HCT116 (cell line): ENCODE data around the gene CTNND1. TPM values are rescaled to one million over a fixed set of nuclear protein-coding genes. Genes with fewer than 3 reads are reported as not detected.

Experiments
- ATAC-seq: fragments of 200-7000 bp; cut with Tn5 transposase; 2 replicates; pipeline ENCODE4 v1.9.1; 2020; ENCODE audit warnings: mild to moderate bottlenecking, moderate library complexity
- BruUV-seq: library from RNA; stranded (reverse); fragments of 400-500 nt; replicated peaks from 2 replicates; lab custom pipeline; 2021; lab: Mats Ljungman, UMichigan
- CTCF ChIA-PET: fragments of 300-600 bp; sonication (Branson Sonifier 250); formaldehyde crosslinking; loops from one replicate; lab custom pipeline; 2021; ENCODE audit warnings: antibody characterized with exemption; lab: Charles Lee
- POLR2A ChIA-PET: fragments of 300-600, 350-600 bp; sonication (Branson Sonifier 250); formaldehyde crosslinking; loops from one replicate; lab custom pipeline; 2021; ENCODE audit warnings: antibody characterized with exemption; lab: Charles Lee
- RAD21 ChIA-PET, 2 experiments: fragments of 300-600 bp; sonication (Branson Sonifier 250); formaldehyde crosslinking; loops; one replicate each; lab custom pipeline; 2023; ENCODE audit warnings: low total read pairs in 2 of 2; ENCODE audit not compliant: uncharacterized antibody in 2 of 2, unreplicated experiment in 2 of 2, low non-redundant PET in 1 of 2; lab: Charles Lee
- DNase-seq: peaks from one replicate; pipeline ENCODE4 v3.0.0-alpha.2; 2010; ENCODE audit warnings: low read depth, low spot score
- H2AFZ ChIP-seq: fragments of 200-600 bp; shearing (Covaris generic), sonication (generic); 2 replicates; pipeline ENCODE4 v1.6.1; 2017; ENCODE audit warnings: low read depth, mixed run types, mixed read lengths, antibody characterized with exemption, low read length; ENCODE audit not compliant: poor library complexity, severe bottlenecking
- H3K27ac ChIP-seq: 2 replicates; pipeline ENCODE4 v1.5.1; 2012; ENCODE audit warnings: low read depth, low read length
- H3K27me3 ChIP-seq: fragments of 200-600 bp; sonication (generic); 2 replicates; pipeline ENCODE4 v1.6.1; 2016; ENCODE audit warnings: mixed run types, low read length, mixed read lengths; ENCODE audit not compliant: insufficient read depth
- H3K36me3 ChIP-seq, 2 experiments: fragments of 200-500 bp in 1 of 2; fragments of 200-600 bp in 1 of 2; sonication (Bioruptor generic) in 1 of 2; sonication (generic) in 1 of 2; 2 replicates each; pipeline versions ENCODE4 v1.5.1 to v1.6.1; 2014 to 2016; ENCODE audit warnings: low read length in 2 of 2, inconsistent platforms in 1 of 2, mixed read lengths in 1 of 2, mixed run types in 1 of 2; ENCODE audit not compliant: insufficient read depth in 2 of 2, control insufficient read depth in 1 of 2
- H3K4me1 ChIP-seq, 2 experiments: fragments of 200-600 bp in 1 of 2; sonication (generic) in 1 of 2; 2 replicates each; pipeline versions ENCODE4 v1.5.1 to v1.6.1; 2012 to 2017; ENCODE audit warnings: low read length in 2 of 2, inconsistent platforms in 1 of 2, mild to moderate bottlenecking in 1 of 2, mixed read lengths in 1 of 2, mixed run types in 1 of 2, moderate library complexity in 1 of 2; ENCODE audit not compliant: insufficient read depth in 2 of 2, control insufficient read depth in 1 of 2
- H3K4me2 ChIP-seq: fragments of 200-600 bp; sonication (generic); 2 replicates; pipeline ENCODE4 v1.6.1; 2017; ENCODE audit warnings: mixed run types, low read length, mixed read lengths
- H3K4me3 ChIP-seq, 2 experiments: fragments of 200-600 bp in 1 of 2; sonication (generic) in 1 of 2; replicated peaks in 1 of 2; 2 replicates each; pipeline ENCODE4 v1.5.1; 2011 to 2016; ENCODE audit warnings: low read length in 2 of 2, control low read depth in 1 of 2, low read depth in 1 of 2, mild to moderate bottlenecking in 1 of 2, mixed read lengths in 1 of 2, mixed run types in 1 of 2
- H3K79me2 ChIP-seq: fragments of 200-600 bp; sonication (generic); 2 replicates; pipeline ENCODE4 v1.6.1; 2017; ENCODE audit warnings: mild to moderate bottlenecking, mixed run types, low read length, moderate library complexity, mixed read lengths; ENCODE audit not compliant: insufficient read depth
- H3K9ac ChIP-seq: fragments of 200-600 bp; sonication (generic); 2 replicates; pipeline ENCODE4 v1.6.1; 2016; ENCODE audit warnings: low read length, mixed read lengths
- H3K9me2 ChIP-seq: fragments of 200-600 bp; sonication (generic), shearing (Covaris generic); 2 replicates; pipeline ENCODE4 v1.6.1; 2017; ENCODE audit warnings: mixed run types, mild to moderate bottlenecking, moderate library complexity; ENCODE audit not compliant: insufficient read depth
- H3K9me3 ChIP-seq, 2 experiments: fragments of 200-500 bp in 1 of 2; fragments of 200-600 bp in 1 of 2; sonication (Bioruptor generic) in 1 of 2; sonication (generic) in 1 of 2; 2 replicates each; pipeline ENCODE4 v1.6.1; 2014 to 2017; ENCODE audit warnings: low read length in 2 of 2, mixed read lengths in 2 of 2, inconsistent platforms in 1 of 2, low read depth in 1 of 2, mild to moderate bottlenecking in 1 of 2, mixed run types in 1 of 2, moderate library complexity in 1 of 2; ENCODE audit not compliant: control insufficient read depth in 1 of 2, insufficient read depth in 1 of 2
- H4K20me1 ChIP-seq: fragments of 200-600 bp; sonication (generic), shearing (Covaris generic); 2 replicates; pipeline ENCODE4 v1.6.1; 2017; ENCODE audit warnings: mixed run types, mild to moderate bottlenecking, moderate library complexity; ENCODE audit not compliant: insufficient read depth
- CBX3 ChIP-seq: IDR thresholded peaks from 2 replicates; pipeline ENCODE4 v1.6.1; 2012; ENCODE audit warnings: low read depth
- CEBPB ChIP-seq: IDR thresholded peaks from 2 replicates; pipeline ENCODE4 v1.6.1; 2012; ENCODE audit warnings: low read depth
- EGR1 ChIP-seq: IDR thresholded peaks from 2 replicates; pipeline ENCODE4 v1.6.1; 2012; ENCODE audit warnings: low read depth
- FOSL1 ChIP-seq: IDR thresholded peaks from 2 replicates; pipeline ENCODE4 v1.6.1; 2012; ENCODE audit warnings: low read depth
- JUND ChIP-seq: IDR thresholded peaks from 2 replicates; pipeline ENCODE4 v1.6.1; 2012
- POLR2AphosphoS5 ChIP-seq: IDR thresholded peaks from 2 replicates; pipeline ENCODE4 v1.6.1; 2011; ENCODE audit warnings: mild to moderate bottlenecking, low read depth, low read length, moderate library complexity
- RAD21 ChIP-seq: IDR thresholded peaks from 2 replicates; pipeline ENCODE4 v1.6.1; 2012; ENCODE audit warnings: low read depth, mild to moderate bottlenecking
- SP1 ChIP-seq: IDR thresholded peaks from 2 replicates; pipeline ENCODE4 v1.6.1; 2012; ENCODE audit warnings: low read depth
- TCF7L2 ChIP-seq: IDR thresholded peaks from 2 replicates; pipeline ENCODE4 v1.7.0; 2011; ENCODE audit warnings: borderline replicate concordance, inconsistent platforms; ENCODE audit not compliant: insufficient read depth, insufficient read length; ENCODE audit errors: extremely low read depth
- YY1 ChIP-seq: IDR thresholded peaks from 2 replicates; pipeline ENCODE4 v1.6.1; 2011; ENCODE audit warnings: low read length, low read depth, moderate library complexity, mild to moderate bottlenecking; ENCODE audit not compliant: insufficient replicate concordance; ENCODE audit errors: extremely low read depth
- ZFX ChIP-seq: fragments of 450-650 bp; IDR thresholded peaks from 2 replicates; pipeline ENCODE4 v1.6.1; 2017
- intact Hi-C: fragments of 100-400 bp; cut with micrococcal nuclease; formaldehyde crosslinking; loops from 2 replicates; pipeline ENCODE4 v1.10.0; 2022
- total RNA-seq: library from RNA; stranded (reverse); gene quantifications from one replicate; pipeline ENCODE4 v1.2.1, GENCODE V29; 2021; ENCODE audit not compliant: unreplicated experiment
- TF ChIP-seq, protein P1 (sequence below): IDR thresholded peaks from 2 replicates; pipeline ENCODE4 v1.6.1; 2012
- TF ChIP-seq, protein P2 (sequence below): IDR thresholded peaks from 2 replicates; pipeline ENCODE4 v1.6.1; 2012; ENCODE audit warnings: low read depth

Gene CTNND1
- total RNA-seq, 1 experiment from 2014 or later, result 157 TPM

DNA sequence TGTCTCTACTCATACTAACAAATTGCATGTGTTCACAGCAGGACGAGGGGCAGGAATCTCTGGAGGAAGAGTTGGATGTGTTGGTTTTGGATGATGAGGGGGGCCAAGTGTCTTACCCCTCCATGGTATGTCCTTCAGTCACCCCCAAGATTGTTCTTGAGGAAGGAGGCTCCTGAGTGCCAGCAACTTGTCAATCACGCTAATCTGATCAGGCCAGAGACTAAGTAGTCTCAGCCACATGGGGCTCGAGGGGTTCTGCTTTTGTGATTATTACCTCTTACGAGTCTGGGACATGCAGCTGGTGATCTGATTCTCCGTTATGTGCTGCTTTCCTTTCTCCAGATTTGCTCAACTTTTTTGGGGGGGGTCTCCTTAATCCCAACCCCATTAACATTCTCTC, 54.3 kb downstream of the CTNND1 start:
- no peaks in the 10 kb centered on the region for H3K27me3 ChIP-seq
- ChIA-PET POLR2A (no interaction called here), CTCF (no interaction called here), RAD21 (no interaction called here)
- H3K79me2 ChIP-seq, result no peaks in the 10 kb centered on the region; the same call in 1 of the 2 replicates
- no peaks in the 10 kb centered on the region; the same call in 1 of the 2 replicates for H4K20me1 ChIP-seq
- intact Hi-C loops, result no loop called here
- no peaks in the 10 kb centered on the region for H3K9me3 ChIP-seq
- H3K4me3 ChIP-seq, result no peak overlapping the region
- no peaks in the 10 kb centered on the region for H3K4me1 ChIP-seq
- TF ChIP-seq YY1 (no peak), CEBPB (no peak), POLR2AphosphoS5 (no peak), TCF7L2 (no peak), ZFX (no peak), EGR1 (no peak), FOSL1 (no peak), SP1 (no peak), JUND (no peak), RAD21 (no peak), CBX3 (no peak)
- TF ChIP-seq, protein P1, sequence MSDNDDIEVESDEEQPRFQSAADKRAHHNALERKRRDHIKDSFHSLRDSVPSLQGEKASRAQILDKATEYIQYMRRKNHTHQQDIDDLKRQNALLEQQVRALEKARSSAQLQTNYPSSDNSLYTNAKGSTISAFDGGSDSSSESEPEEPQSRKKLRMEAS, result no peak
- TF ChIP-seq, protein P2, sequence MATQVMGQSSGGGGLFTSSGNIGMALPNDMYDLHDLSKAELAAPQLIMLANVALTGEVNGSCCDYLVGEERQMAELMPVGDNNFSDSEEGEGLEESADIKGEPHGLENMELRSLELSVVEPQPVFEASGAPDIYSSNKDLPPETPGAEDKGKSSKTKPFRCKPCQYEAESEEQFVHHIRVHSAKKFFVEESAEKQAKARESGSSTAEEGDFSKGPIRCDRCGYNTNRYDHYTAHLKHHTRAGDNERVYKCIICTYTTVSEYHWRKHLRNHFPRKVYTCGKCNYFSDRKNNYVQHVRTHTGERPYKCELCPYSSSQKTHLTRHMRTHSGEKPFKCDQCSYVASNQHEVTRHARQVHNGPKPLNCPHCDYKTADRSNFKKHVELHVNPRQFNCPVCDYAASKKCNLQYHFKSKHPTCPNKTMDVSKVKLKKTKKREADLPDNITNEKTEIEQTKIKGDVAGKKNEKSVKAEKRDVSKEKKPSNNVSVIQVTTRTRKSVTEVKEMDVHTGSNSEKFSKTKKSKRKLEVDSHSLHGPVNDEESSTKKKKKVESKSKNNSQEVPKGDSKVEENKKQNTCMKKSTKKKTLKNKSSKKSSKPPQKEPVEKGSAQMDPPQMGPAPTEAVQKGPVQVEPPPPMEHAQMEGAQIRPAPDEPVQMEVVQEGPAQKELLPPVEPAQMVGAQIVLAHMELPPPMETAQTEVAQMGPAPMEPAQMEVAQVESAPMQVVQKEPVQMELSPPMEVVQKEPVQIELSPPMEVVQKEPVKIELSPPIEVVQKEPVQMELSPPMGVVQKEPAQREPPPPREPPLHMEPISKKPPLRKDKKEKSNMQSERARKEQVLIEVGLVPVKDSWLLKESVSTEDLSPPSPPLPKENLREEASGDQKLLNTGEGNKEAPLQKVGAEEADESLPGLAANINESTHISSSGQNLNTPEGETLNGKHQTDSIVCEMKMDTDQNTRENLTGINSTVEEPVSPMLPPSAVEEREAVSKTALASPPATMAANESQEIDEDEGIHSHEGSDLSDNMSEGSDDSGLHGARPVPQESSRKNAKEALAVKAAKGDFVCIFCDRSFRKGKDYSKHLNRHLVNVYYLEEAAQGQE, result no peak
- no peak for ATAC-seq
- BruUV-seq, result no TSS peak
- DNase-seq, result no peak
- peaks cover 49 to 54% of the 10 kb centered on the region in 2 experiments for H3K36me3 ChIP-seq
- H2AFZ ChIP-seq, result no peak overlapping the region
- no peak overlapping the region for H3K4me2 ChIP-seq
- H3K9me2 ChIP-seq, result no peaks in the 10 kb centered on the region
- H3K9ac ChIP-seq, result no peak overlapping the region
- H3K27ac ChIP-seq, result no peak overlapping the region
